ENCODE measurements around the gene NDUFB5. TPM values are rescaled to one million over a fixed set of nuclear protein-coding genes. Genes with fewer than 3 reads are reported as not detected.
A peak's percentile ranks its signal among the peaks of the same experiment; 100 is the strongest.

Gene NDUFB5
- total and polyA plus RNA-seq, 2 donors (not counting 1 experiment from before 2014, with no cell fraction given): 16.1 to 52.9 TPM

DNA sequence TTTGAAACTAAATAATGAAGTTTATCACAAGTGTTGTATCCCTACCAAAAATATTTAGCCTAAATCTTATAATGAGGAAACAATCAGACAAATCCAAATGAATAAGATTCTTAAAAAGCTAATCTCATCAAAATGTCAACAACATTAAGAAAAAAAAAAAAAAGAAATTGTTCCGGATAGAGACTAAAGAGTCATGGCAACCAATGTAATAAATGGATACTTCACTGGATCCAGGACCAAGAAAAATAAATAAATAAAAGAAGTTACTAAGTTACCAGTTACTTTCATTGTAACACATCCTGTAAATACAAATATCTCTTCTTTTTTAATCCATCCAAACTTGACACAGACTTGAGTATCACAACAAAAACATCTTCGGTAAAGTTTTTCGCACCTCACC is 763 bp upstream of the NDUFB5 start:
- no peaks in the 10 kb centered on the region for H3K27me3 Mint-ChIP-seq
- Histone ChIP-seq H3K79me2 (ENCODE audit: control insufficient read depth, insufficient read depth, low read length) (peaks cover 69% of the 10 kb centered on the region), H3K4me2 (replicated peaks; ENCODE audit: low read depth, low read length, poor library complexity, severe bottlenecking) (peak overlapping the region; percentile 86), H3K9me3 (ENCODE audit: control extremely low read depth in 1 of 3, control insufficient read depth in 2 of 3, insufficient read depth in 1 of 3, low read length in 2 of 3) (no peaks in the 10 kb centered on the region), H4K20me1 (ENCODE audit: control insufficient read depth, insufficient read depth, low read length, poor library complexity, severe bottlenecking) (no peaks in the 10 kb centered on the region), H3K27me3 (replicated peaks in 1 of 4; ENCODE audit: control extremely low read depth in 1 of 4, control insufficient read depth in 3 of 4, insufficient read depth in 4 of 4, low read length in 3 of 4) (no peaks in the 10 kb centered on the region), H3K9ac (ENCODE audit: low read length) (peak overlapping the region; percentile 96), H3K4me1 (ENCODE audit: control insufficient read depth in 2 of 2, insufficient read depth in 2 of 2, low read length in 2 of 2) (peaks cover 32 to 37% of the 10 kb centered on the region in 2 donors), H2AFZ (ENCODE audit: insufficient read depth, low read depth, low read length, poor library complexity, severe bottlenecking) (peak overlapping the region; percentile 92), H3K36me3 (replicated peaks in 1 of 2; ENCODE audit: control extremely low read depth in 1 of 2, control insufficient read depth in 1 of 2, extremely low read depth in 1 of 2, insufficient read depth in 2 of 2, low read length in 1 of 2) (peaks cover 4 to 23% of the 10 kb centered on the region in 2 experiments), H3K4me3 (ENCODE audit: control extremely low read depth in 1 of 5, extremely low read depth in 1 of 5, insufficient read depth in 1 of 5, low read depth in 2 of 5, low read length in 4 of 5) (peak overlapping the region; percentile 65 to 96 (median 80)), H3K27ac (ENCODE audit: low read length in 2 of 2) (peak overlapping the region; percentile 72 to 97)
- no peak for DNase-seq
- H3K4me3 Mint-ChIP-seq: peak overlapping the region; percentile 99
- no peak for ATAC-seq (ENCODE audit: low read depth)
- TF ChIP-seq CTCF (IDR thresholded peaks at IDR 0.05) (no peak), EZH2 (IDR thresholded peaks at IDR 0.05; ENCODE audit: borderline replicate concordance, insufficient read depth, low read depth, low read length, poor library complexity, severe bottlenecking) (no peak)
- ChIA-PET CTCF (interaction anchor here (0.7 kb wide), 1 partner anchor 185 kb away, joined by 3 read pairs; no protein-coding TSS in a partner anchor), POLR2A (no interaction called here)
- intact Hi-C loops (cut with micrococcal nuclease): loop anchor here (1.0 to 5.0 kb wide), 8 partner anchors 42 to 587 kb away; partner anchors contain the start of genes ACTL6A, GNB4, MFN1 and PIK3CA
- H3K27ac Mint-ChIP-seq: peak overlapping the region; percentile 98
- H3K4me1 Mint-ChIP-seq: peaks cover 44% of the 10 kb centered on the region
- WGBS (ENCODE audit: insufficient coverage): no CpG with 5 or more reads among the region's 3 CpGs
- H3K9me3 Mint-ChIP-seq (ENCODE audit: insufficient read depth): no peaks in the 10 kb centered on the region

- no CpG with 5 or more reads among the region's 4 CpGs for WGBS (ENCODE audit: insufficient coverage)
- Mint-ChIP-seq H3K4me1 (peaks cover 55% of the 10 kb centered on the region), H3K4me3 (peak overlapping the region; percentile 5), H3K9me3 (ENCODE audit: insufficient read depth) (no peaks in the 10 kb centered on the region), H3K27ac (peak overlapping the region; percentile 62), H3K27me3 (no peaks in the 10 kb centered on the region)
- Histone ChIP-seq H3K36me3 (replicated peaks in 1 of 2; ENCODE audit: control extremely low read depth in 1 of 2, control insufficient read depth in 1 of 2, extremely low read depth in 1 of 2, insufficient read depth in 2 of 2, low read length in 1 of 2) (peaks cover 0 to 3% of the 10 kb centered on the region in 2 experiments), H3K4me2 (replicated peaks; ENCODE audit: low read depth, low read length, poor library complexity, severe bottlenecking) (peak overlapping the region; percentile 13), H3K27me3 (replicated peaks in 1 of 4; ENCODE audit: control extremely low read depth in 1 of 4, control insufficient read depth in 3 of 4, insufficient read depth in 4 of 4, low read length in 3 of 4) (no peaks in the 10 kb centered on the region), H3K9ac (ENCODE audit: low read length) (no peak overlapping the region), H4K20me1 (ENCODE audit: control insufficient read depth, insufficient read depth, low read length, poor library complexity, severe bottlenecking) (no peaks in the 10 kb centered on the region), H3K9me3 (ENCODE audit: control extremely low read depth in 1 of 3, control insufficient read depth in 2 of 3, insufficient read depth in 1 of 3, low read length in 2 of 3) (no peaks in the 10 kb centered on the region), H3K4me3 (ENCODE audit: control extremely low read depth in 1 of 5, extremely low read depth in 1 of 5, insufficient read depth in 1 of 5, low read depth in 2 of 5, low read length in 4 of 5) (no peak overlapping the region), H3K27ac (ENCODE audit: low read length in 2 of 2) (peak overlapping the region in 1 of 2 donors; percentile 60), H2AFZ (ENCODE audit: insufficient read depth, low read depth, low read length, poor library complexity, severe bottlenecking) (no peak overlapping the region), H3K4me1 (ENCODE audit: control insufficient read depth in 2 of 2, insufficient read depth in 2 of 2, low read length in 2 of 2) (peaks cover 39 to 45% of the 10 kb centered on the region in 2 donors), H3K79me2 (ENCODE audit: control insufficient read depth, insufficient read depth, low read length) (peaks cover 77% of the 10 kb centered on the region)
- ChIA-PET CTCF (interaction anchor here (1.0 kb wide), 2 partner anchors 38 to 46 kb away, joined by 3 read pairs; partner anchors contain the start of gene USP13), POLR2A (no interaction called here)
- intact Hi-C loops (cut with micrococcal nuclease): no loop called here
- TF ChIP-seq EZH2 (IDR thresholded peaks at IDR 0.05; ENCODE audit: borderline replicate concordance, insufficient read depth, low read depth, low read length, poor library complexity, severe bottlenecking) (no peak), CTCF (IDR thresholded peaks at IDR 0.05) (no peak)
- ATAC-seq (ENCODE audit: low read depth): no peak
- peak; percentile 58 for DNase-seq
These were observed 2.0 kb downstream of the NDUFB5 start for GRCh38 chr3:179606534-179607085.
